Endothelial cell of umbilical vein (primary cell): ENCODE results near the gene PBOV1.

Experiments
- EZH2 ChIP-seq: IDR thresholded peaks from 2 replicates; pipeline ENCODE4 v1.6.1; 2012; ENCODE audit warnings: borderline replicate concordance, low read depth, mild to moderate bottlenecking, moderate library complexity, low read length, inconsistent platforms; ENCODE audit not compliant: severe bottlenecking
- FOS ChIP-seq: IDR thresholded peaks from 2 replicates; pipeline ENCODE4 v1.6.1; 2011; ENCODE audit warnings: mild to moderate bottlenecking, low read length, moderate library complexity, borderline replicate concordance; ENCODE audit not compliant: insufficient read depth
- GATA2 ChIP-seq: IDR thresholded peaks from 2 replicates; pipeline ENCODE4 v1.7.0; 2011; ENCODE audit warnings: low read depth, mild to moderate bottlenecking, moderate library complexity, mixed read lengths, low read length; ENCODE audit not compliant: insufficient read length, insufficient read depth
- JUN ChIP-seq: IDR thresholded peaks from 2 replicates; pipeline ENCODE4 v1.6.1; 2011; ENCODE audit warnings: borderline replicate concordance, low read depth; ENCODE audit not compliant: insufficient read length, insufficient read depth
- MAX ChIP-seq: IDR thresholded peaks from 2 replicates; pipeline ENCODE4 v1.6.1; 2011; ENCODE audit not compliant: insufficient read depth, insufficient read length
- MYC ChIP-seq: IDR thresholded peaks from one replicate; pipeline ENCODE4 v1.6.1; 2011; ENCODE audit warnings: mild to moderate bottlenecking, low read depth, low read length
- POLR2A ChIP-seq: IDR thresholded peaks from 2 replicates; pipeline ENCODE4 v1.6.1; 2012; ENCODE audit warnings: low read depth, mild to moderate bottlenecking, control low read depth, low read length
- POLR2AphosphoS5 ChIP-seq: IDR thresholded peaks from 2 replicates; pipeline ENCODE4 v1.6.1; 2012; ENCODE audit warnings: low read depth, mild to moderate bottlenecking, control low read depth, low read length, moderate library complexity; ENCODE audit not compliant: insufficient read depth
- TF ChIP-seq, protein P1 (sequence below), 2 donors: IDR thresholded peaks; 1 replicate in 1 of 2; 2 replicates in 1 of 2; pipeline ENCODE4 v1.5.1; 2011; ENCODE audit warnings: low read length in 2 of 2, mild to moderate bottlenecking in 2 of 2, moderate library complexity in 2 of 2, control low read depth in 1 of 2, inconsistent platforms in 1 of 2, low read depth in 1 of 2; ENCODE audit not compliant: insufficient read depth in 1 of 2; ENCODE audit errors: extremely low read depth in 1 of 2

- TF ChIP-seq, protein P1, sequence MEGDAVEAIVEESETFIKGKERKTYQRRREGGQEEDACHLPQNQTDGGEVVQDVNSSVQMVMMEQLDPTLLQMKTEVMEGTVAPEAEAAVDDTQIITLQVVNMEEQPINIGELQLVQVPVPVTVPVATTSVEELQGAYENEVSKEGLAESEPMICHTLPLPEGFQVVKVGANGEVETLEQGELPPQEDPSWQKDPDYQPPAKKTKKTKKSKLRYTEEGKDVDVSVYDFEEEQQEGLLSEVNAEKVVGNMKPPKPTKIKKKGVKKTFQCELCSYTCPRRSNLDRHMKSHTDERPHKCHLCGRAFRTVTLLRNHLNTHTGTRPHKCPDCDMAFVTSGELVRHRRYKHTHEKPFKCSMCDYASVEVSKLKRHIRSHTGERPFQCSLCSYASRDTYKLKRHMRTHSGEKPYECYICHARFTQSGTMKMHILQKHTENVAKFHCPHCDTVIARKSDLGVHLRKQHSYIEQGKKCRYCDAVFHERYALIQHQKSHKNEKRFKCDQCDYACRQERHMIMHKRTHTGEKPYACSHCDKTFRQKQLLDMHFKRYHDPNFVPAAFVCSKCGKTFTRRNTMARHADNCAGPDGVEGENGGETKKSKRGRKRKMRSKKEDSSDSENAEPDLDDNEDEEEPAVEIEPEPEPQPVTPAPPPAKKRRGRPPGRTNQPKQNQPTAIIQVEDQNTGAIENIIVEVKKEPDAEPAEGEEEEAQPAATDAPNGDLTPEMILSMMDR (IDR thresholded peaks at IDR 0.05; ENCODE audit: extremely low read depth in 1 of 2, insufficient read depth in 1 of 2, low read depth in 1 of 2, low read length in 2 of 2): no peak
- TF ChIP-seq EZH2 (no peak), POLR2A (no peak), MYC (no peak), FOS (no peak), POLR2AphosphoS5 (no peak), JUN (no peak), MAX (no peak), GATA2 (no peak)
Observed at GRCh38 chr6:138194287-138194686, 24.0 kb downstream of the PBOV1 start.
